ENCODE data around the gene METTL23.

Gene METTL23

DNA sequence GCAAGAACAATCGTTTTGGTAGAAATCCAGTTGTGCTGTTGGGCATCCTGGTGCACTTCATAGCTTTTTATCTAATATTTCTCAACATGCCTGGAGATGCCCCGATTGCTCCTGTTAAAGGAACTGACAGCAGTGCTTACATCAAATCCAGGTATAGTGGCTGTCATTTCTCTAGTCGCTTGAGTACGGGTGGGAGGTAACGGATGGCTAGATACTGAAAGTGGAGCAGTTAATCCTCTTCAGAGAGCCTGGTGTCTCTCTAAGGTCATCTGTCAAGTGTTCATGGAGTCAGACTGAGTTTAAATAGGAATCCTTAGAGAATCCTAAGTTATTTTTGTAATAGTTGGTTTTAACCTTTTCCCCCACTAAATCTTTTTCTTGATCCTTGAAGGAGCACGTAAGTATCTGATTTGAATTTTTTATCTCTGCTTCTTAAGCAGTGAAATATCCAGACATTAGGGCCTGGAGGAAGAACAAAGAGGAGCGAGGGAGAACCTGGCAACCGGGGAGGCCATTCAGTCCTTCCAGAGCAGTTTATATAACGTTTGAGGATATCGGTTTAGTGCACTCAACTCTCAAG, 48.5 kb downstream of the METTL23 start:
- DNase-seq = no peak

DNA sequence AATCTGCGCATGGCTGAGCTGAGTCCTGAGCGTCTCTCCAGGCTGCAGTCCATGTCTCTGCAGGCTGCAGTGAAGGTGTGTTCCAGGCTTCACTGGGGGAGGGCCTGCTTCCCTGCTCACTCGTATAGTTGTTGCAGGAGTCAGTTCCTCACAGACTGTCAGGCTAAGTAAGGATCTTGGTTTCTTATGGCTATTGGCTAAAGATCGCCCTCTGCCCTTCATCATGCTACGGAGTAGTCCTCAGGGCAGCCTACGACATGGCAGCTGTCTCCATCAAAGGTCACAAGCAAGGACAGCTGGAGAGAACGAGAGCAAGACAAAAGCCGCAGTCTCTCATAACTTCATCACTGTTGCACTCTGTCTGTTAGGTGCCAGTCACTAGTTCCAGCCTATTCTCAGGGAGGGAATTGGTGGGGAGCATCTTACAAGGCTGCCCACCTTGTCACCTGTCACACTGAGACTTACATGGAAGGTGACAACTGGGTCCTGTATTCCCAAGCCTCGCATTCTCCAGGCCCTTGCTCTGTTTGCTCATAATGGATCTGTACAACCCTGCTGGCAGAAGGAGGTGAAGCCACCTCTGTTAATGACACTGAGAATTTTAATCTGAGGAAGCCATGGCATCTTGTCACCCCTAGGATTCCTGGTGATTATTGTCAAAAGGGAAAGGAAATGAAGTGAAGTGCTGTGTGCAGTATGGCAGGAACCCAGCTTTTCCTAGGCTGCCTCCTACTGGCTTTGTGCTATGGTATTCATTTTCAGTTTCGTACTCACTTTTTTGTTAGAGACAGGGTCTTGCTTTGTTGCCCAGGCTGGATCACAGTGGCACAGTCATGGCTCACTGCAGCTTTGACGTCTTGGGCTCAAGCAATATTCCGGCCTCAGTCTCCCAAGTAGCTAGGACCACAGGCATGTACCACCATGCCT, 54.7 kb downstream of the METTL23 start:
- no peak for DNase-seq

DNA sequence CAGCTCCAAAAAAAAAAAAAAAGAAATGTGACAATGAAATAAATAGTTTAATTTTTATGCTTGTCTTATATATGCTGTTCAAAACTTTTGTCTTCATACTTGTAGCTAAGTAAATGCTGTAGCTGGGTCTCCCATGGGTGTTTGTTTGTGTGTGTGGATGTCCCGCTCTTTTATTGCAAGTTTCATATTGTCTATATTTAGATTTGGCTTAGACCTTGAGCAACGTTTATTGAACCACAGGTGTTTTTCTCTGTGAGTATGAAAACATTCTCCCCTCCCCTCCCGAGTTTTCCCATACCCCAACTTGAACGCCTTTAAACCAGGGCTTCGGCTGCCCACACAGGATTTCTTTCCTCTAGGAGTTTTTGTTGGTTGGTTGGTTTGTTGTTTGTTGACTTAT, 56.5 kb downstream of the METTL23 start:
- DNase-seq = no peak
